GM12874 (cell line): ENCODE results near the gene BFSP1.

Source experiments
- TF ChIP-seq, protein P1 (sequence below): IDR thresholded peaks from 2 replicates; pipeline ENCODE4 v1.5.1; 2011; ENCODE audit warnings: low read depth, mild to moderate bottlenecking, control low read depth, low read length, moderate library complexity; ENCODE audit not compliant: insufficient read depth

Gene BFSP1

DNA sequence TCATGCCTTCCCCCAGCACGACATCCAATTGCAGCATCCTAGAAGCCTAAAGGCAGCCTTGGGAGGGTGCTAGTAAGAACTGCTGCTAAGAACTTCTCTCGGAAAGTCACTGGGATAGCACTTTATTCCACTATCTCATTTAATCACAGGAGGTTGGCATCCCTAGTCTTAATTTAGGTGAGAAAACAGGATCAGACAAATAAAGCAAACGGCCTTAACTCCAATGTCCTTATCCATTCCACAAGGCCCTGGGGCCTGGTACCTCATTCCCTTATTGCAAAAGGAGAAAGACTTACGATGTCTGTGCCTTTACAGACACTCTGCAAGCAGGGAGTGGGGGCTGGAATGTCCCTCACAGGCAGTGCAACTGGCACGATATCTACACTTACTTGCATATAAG, 60.7 kb downstream of the BFSP1 start:
- TF ChIP-seq, protein P1, sequence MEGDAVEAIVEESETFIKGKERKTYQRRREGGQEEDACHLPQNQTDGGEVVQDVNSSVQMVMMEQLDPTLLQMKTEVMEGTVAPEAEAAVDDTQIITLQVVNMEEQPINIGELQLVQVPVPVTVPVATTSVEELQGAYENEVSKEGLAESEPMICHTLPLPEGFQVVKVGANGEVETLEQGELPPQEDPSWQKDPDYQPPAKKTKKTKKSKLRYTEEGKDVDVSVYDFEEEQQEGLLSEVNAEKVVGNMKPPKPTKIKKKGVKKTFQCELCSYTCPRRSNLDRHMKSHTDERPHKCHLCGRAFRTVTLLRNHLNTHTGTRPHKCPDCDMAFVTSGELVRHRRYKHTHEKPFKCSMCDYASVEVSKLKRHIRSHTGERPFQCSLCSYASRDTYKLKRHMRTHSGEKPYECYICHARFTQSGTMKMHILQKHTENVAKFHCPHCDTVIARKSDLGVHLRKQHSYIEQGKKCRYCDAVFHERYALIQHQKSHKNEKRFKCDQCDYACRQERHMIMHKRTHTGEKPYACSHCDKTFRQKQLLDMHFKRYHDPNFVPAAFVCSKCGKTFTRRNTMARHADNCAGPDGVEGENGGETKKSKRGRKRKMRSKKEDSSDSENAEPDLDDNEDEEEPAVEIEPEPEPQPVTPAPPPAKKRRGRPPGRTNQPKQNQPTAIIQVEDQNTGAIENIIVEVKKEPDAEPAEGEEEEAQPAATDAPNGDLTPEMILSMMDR: no peak

DNA sequence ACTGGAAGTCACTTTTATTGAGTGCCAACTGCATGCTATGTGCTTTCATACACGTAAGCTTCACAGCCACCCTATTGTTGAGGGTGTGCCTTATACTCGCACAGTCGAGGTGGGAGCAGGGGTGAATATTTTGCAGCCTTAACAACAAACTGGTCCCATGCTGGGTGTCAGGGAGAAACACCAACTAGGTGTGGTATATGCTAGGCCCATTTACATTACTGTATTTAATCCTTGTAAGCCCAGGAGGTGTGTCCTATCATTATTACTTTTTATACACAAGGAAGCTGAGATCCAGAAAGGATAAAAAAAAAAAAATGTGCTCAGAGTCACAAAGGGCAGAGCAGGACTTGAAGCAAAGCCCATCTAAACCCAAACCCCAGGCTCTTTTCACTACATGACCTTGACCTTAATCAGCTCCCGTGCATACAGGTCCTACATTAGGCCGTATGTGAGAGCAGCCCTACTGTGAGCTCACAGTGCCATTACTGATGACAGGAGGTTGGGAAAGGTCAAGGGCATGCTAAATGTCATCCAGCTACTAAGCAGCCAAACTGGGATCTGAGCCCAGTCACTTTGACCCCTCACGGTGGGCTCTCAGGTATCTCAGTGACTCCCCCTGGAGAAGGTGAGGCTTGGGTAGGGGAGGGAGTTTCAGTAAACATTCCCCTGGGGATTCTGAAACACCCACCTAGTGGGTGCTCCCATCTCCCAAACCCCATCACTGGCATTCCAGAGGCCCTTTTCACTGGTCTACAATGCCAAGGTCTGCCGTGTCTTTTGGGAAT, 61.7 kb downstream of the BFSP1 start:
- TF ChIP-seq, protein P1: no peak

DNA sequence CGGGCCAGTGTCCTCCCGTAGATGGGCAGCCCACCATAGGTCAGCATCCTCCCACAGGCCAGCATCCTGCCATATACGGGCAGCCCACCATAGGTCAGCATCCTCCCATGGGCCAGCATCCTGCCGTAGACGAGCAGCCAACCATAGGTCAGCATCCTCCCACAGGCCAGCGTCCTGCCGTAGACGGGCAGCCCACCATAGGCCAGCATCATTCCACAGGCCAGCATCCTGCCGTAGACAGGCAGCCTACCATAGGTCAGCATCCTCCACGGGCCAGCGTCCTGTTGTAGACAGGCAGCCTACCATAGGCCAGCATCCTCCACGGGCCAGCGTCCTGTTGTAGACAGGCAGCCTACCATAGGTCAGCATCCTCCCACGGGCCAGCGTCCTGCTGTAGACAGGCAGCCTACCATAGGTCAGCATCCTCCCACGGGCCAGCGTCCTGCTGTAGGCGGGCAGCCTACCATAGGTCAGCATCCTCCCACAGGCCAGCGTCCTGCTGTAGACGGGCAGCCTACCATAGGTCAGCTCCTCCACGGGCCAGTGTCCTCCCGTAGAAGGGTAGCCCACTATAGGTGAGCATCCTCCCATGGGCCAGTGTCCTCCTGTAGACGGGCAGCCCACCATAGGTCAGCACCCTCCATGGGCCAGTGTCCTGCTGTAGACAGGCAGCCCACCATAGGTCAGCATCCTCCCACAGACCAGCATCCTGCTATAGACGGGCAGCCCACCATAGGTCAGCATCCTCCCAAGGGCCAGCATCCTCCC, 62.9 kb downstream of the BFSP1 start:
- TF ChIP-seq, protein P1: no peak

DNA sequence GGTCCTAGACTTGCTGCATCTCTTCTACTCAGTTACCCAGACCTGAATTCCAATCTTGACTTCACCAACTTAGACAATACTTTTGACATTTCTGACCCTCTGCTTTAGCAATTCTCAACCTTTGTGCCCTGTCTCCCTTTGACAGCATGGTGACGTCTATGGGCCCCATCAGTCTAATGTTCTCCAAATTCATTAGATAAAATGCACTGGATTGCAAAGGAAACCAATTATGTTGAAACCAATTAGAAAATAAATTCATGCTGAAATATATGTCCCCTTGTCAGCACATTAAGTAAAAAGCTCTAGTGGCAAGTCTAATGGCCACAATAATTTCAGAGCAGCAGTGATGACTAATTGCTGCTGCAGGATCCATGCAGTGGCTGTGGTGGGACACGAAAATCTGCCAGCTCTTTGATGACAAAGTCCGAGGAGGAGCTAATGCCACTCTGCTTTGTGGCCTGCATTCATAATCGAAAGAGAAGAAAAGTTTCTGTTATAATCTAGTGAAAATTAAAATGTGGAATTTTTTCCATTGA, 64.0 kb downstream of the BFSP1 start:
- TF ChIP-seq, protein P1: no peak

DNA sequence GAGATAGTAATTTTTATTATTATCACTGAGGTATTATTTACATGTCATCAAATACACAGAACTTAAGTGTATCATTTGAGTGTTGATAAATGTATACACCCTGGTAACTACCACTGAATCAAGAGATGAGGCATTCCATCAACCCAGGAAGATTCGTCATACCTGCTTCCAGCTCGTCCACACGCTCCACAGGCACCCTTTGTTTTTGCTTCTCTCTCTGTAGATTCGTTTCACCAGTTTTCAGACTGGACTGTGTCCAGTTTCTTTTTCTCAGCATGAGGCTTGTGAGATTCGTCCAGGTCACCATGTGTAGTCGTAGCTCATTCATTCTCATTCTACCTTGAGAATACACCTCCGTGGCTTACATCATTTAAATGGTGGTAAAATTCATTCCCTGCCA, 64.5 kb downstream of the BFSP1 start:
- TF ChIP-seq, protein P1: no peak

DNA sequence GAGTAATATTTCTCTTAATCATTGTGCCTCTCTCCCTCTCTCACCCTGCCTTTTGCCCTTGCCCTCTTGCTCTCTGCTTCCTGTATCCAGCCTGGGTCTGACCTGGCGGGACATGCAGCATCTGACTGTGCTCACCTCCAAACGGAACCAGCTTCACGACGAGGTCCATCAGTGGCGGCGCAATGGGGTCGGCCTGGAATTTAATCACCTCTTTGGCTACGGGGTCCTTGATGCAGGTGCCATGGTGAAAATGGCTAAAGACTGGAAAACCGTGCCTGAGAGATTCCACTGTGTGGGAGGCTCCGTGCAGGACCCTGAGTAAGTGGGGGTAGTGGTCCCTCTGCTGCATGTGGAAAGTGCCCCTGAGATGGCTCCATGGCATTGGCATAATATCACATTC, 65.9 kb downstream of the BFSP1 start:
- TF ChIP-seq, protein P1: no peak

DNA sequence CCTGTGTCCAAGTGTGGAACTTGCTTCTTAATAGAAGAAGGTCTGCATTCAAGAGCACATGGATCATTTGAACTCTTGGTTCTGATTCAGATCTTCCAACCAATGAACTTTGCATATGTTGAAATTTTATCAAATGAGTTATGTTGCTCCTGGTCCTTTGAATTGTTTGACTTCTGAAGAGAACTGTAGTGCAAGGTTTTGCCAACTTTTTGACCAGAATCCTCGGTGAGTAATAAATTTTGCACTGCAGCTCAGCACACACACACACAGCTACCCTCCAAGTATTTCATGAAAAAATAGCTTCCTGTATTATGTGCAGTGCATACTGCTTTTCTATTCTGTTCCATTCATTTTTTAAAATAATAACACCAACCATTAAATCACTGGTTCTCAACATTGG, 67.5 kb downstream of the BFSP1 start:
- TF ChIP-seq, protein P1: no peak
